ENCODE results near the gene USP22.
A peak's percentile ranks its signal among the peaks of the same experiment; 100 is the strongest.

USP22 gene

GRCh38 chr17:20999841-21000532, 42.8 kb downstream of the USP22 start:
- ATAC-seq: no peak

GRCh38 chr17:20999044-20999573, 43.7 kb downstream of the USP22 start:
- ATAC-seq: no peak

GRCh38 chr17:20998571-20999043, 44.2 kb downstream of the USP22 start:
- no peak for ATAC-seq

GRCh38 chr17:20997711-20998570, 44.9 kb downstream of the USP22 start:
- no peak for ATAC-seq

- no peak for ATAC-seq
Observed at GRCh38 chr17:20996724-20997615, 45.8 kb downstream of the USP22 start.

- ATAC-seq: no peak
Observed at GRCh38 chr17:20995873-20996723, 46.7 kb downstream of the USP22 start.

GRCh38 chr17:20995164-20995872, 47.5 kb downstream of the USP22 start:
- ATAC-seq: no peak

- no peak for ATAC-seq
Observed at GRCh38 chr17:20994779-20995149, 48.0 kb downstream of the USP22 start.

GRCh38 chr17:20993863-20994778, 48.7 kb downstream of the USP22 start:
- ATAC-seq: no peak

GRCh38 chr17:20992987-20993862, 49.6 kb downstream of the USP22 start:
- peak in 1 of 2 donors; percentile 58 for ATAC-seq

- no peak for ATAC-seq
Observed at GRCh38 chr17:20992416-20992815, 50.4 kb downstream of the USP22 start.

GRCh38 chr17:20991276-20992037, 51.4 kb downstream of the USP22 start:
- no peak for ATAC-seq

GRCh38 chr17:20989991-20990855, 52.6 kb downstream of the USP22 start:
- no peak for ATAC-seq

GRCh38 chr17:20989481-20989880, 53.3 kb downstream of the USP22 start:
- no peak for ATAC-seq

GRCh38 chr17:20988896-20989295, 53.9 kb downstream of the USP22 start:
- no peak for ATAC-seq

- ATAC-seq: no peak
Observed at GRCh38 chr17:20988001-20988636, 54.7 kb downstream of the USP22 start.

GRCh38 chr17:20987511-20987910, 55.3 kb downstream of the USP22 start:
- no peak for ATAC-seq
